IMR-90 (cell line): Measurements from ENCODE around the gene AGBL1. TPM values are rescaled to one million over a fixed set of nuclear protein-coding genes. Genes with fewer than 3 reads are reported as not detected.

Experiments used
- ATAC-seq: fragments of 200-7000 bp; cut with Tn5 transposase; 2 replicates; pipeline ENCODE4 v1.9.1; 2020; ENCODE audit warnings: low read depth, mild to moderate bottlenecking, moderate library complexity
- BruUV-seq: library from RNA; stranded (reverse); fragments of 400-500 nt; replicated peaks from 2 replicates; lab custom pipeline; 2021; lab: Mats Ljungman, UMichigan
- CTCF ChIA-PET: fragments of 300-600 bp; formaldehyde crosslinking; extraction: SDS; loops from one replicate; lab custom pipeline; 2021; ENCODE audit warnings: antibody characterized with exemption; lab: Yijun Ruan, JAX
- POLR2A ChIA-PET: fragments of 300-600 bp; sonication (Branson Sonifier 250); formaldehyde crosslinking; loops from one replicate; lab custom pipeline; 2022; ENCODE audit warnings: antibody characterized with exemption; ENCODE audit not compliant: unreplicated experiment; lab: Charles Lee
- DNase-seq: peaks from one replicate; pipeline ENCODE4 v3.0.0; 2013
- H2AFZ ChIP-seq: replicated peaks from 2 replicates; pipeline ENCODE3; 2013; ENCODE audit warnings: low read length, mild to moderate bottlenecking; ENCODE audit not compliant: poor library complexity
- H2AK5ac ChIP-seq: 2 replicates; pipeline ENCODE4 v1.6.1; 2013; ENCODE audit warnings: low read depth, low read length, inconsistent platforms
- H2AK9ac ChIP-seq: replicated peaks from 2 replicates; pipeline ENCODE3; 2013; ENCODE audit warnings: mild to moderate bottlenecking, low read depth, low read length, moderate library complexity; ENCODE audit not compliant: poor library complexity
- H2BK120ac ChIP-seq: 2 replicates; pipeline ENCODE4 v1.6.1; 2013; ENCODE audit warnings: low read depth, low read length, inconsistent platforms
- H2BK15ac ChIP-seq: 3 replicates; pipeline ENCODE4 v1.6.1; 2013; ENCODE audit warnings: low read depth, low read length, inconsistent platforms
- H2BK20ac ChIP-seq: 2 replicates; pipeline ENCODE4 v1.6.1; 2013; ENCODE audit warnings: low read depth, mild to moderate bottlenecking, inconsistent platforms, low read length, moderate library complexity
- H2BK5ac ChIP-seq: 2 replicates; pipeline ENCODE4 v1.6.1; 2013; ENCODE audit warnings: mild to moderate bottlenecking, low read depth, low read length, inconsistent platforms; ENCODE audit not compliant: poor library complexity, severe bottlenecking
- H3K14ac ChIP-seq: replicated peaks from 2 replicates; pipeline ENCODE4 v1.6.1; 2013; ENCODE audit warnings: low read depth, low read length, inconsistent platforms
- H3K18ac ChIP-seq: 2 replicates; pipeline ENCODE4 v1.6.1; 2013; ENCODE audit warnings: low read depth, low read length, control low read depth
- H3K23ac ChIP-seq: 2 replicates; pipeline ENCODE4 v1.6.1; 2013; ENCODE audit warnings: low read depth, low read length, inconsistent platforms
- H3K27ac ChIP-seq: 2 replicates; pipeline ENCODE4 v1.5.1; 2013; ENCODE audit warnings: mild to moderate bottlenecking, control low read depth, low read length; ENCODE audit not compliant: insufficient read depth
- H3K27me3 ChIP-seq: 2 replicates; pipeline ENCODE4 v1.6.1; 2013; ENCODE audit warnings: low read length; ENCODE audit not compliant: control insufficient read depth, insufficient read depth
- H3K36me3 ChIP-seq: 2 replicates; pipeline ENCODE4 v1.6.1; 2013; ENCODE audit warnings: low read length, mixed read lengths; ENCODE audit not compliant: control insufficient read depth, insufficient read depth
- H3K4ac ChIP-seq: 2 replicates; pipeline ENCODE4 v1.6.1; 2013; ENCODE audit warnings: low read depth, low read length, inconsistent platforms
- H3K4me1 ChIP-seq: 2 replicates; pipeline ENCODE4 v1.6.1; 2013; ENCODE audit warnings: low read length, mixed read lengths; ENCODE audit not compliant: control insufficient read depth, insufficient read depth
- H3K4me2 ChIP-seq: 2 replicates; pipeline ENCODE4 v1.6.1; 2013; ENCODE audit warnings: low read depth, mild to moderate bottlenecking, control low read depth, low read length, moderate library complexity
- H3K4me3 ChIP-seq: 2 replicates; pipeline ENCODE4 v1.5.1; 2013; ENCODE audit warnings: low read depth, mild to moderate bottlenecking, control low read depth, low read length, moderate library complexity; ENCODE audit not compliant: insufficient read depth
- H3K56ac ChIP-seq: 2 replicates; pipeline ENCODE4 v1.6.1; 2013; ENCODE audit warnings: low read length, inconsistent platforms; ENCODE audit not compliant: insufficient read depth; ENCODE audit errors: extremely low read depth
- H3K79me1 ChIP-seq, 2 experiments: 2 replicates each; pipeline ENCODE4 v1.6.1; 2013; ENCODE audit warnings: low read length in 2 of 2, inconsistent platforms in 1 of 2, low read depth in 1 of 2
- H3K9ac ChIP-seq: 2 replicates; pipeline ENCODE4 v1.6.1; 2013; ENCODE audit warnings: low read depth, low read length, control low read depth
- H3K9me1 ChIP-seq: 2 replicates; pipeline ENCODE4 v1.6.1; 2013; ENCODE audit warnings: low read length, inconsistent platforms; ENCODE audit not compliant: insufficient read depth
- H3K9me3 ChIP-seq: 2 replicates; pipeline ENCODE4 v1.6.1; 2013; ENCODE audit warnings: low read length; ENCODE audit not compliant: control insufficient read depth, insufficient read depth
- H4K20me1 ChIP-seq: 2 replicates; pipeline ENCODE4 v1.6.1; 2013; ENCODE audit warnings: low read length, inconsistent platforms; ENCODE audit not compliant: insufficient read depth
- H4K5ac ChIP-seq: 2 replicates; pipeline ENCODE4 v1.6.1; 2013; ENCODE audit warnings: mild to moderate bottlenecking, low read depth, low read length, control low read depth
- H4K8ac ChIP-seq, 2 experiments: 2 replicates each; pipeline ENCODE4 v1.6.1; 2013; ENCODE audit warnings: low read depth in 2 of 2, low read length in 2 of 2, control low read depth in 1 of 2, inconsistent platforms in 1 of 2
- H4K91ac ChIP-seq: 2 replicates; pipeline ENCODE4 v1.6.1; 2013; ENCODE audit warnings: low read depth, low read length, inconsistent platforms; ENCODE audit not compliant: insufficient read depth
- CEBPB ChIP-seq: IDR thresholded peaks from 2 replicates; pipeline ENCODE4 v1.6.1; 2012; ENCODE audit warnings: low read depth, low read length, improper control_type of control experiment
- FOS ChIP-seq: fragments of 150-350 bp; IDR thresholded peaks from 2 replicates; pipeline ENCODE4 v1.6.1; 2016; ENCODE audit warnings: low read depth, low read length
- NFE2L2 ChIP-seq: fragments of 150-350 bp; IDR thresholded peaks from 2 replicates; pipeline ENCODE4 v1.6.1; 2016; ENCODE audit warnings: low read depth, mild to moderate bottlenecking, low read length
- SMC3 ChIP-seq: fragments of 150-350 bp; IDR thresholded peaks from 2 replicates; pipeline ENCODE4 v1.6.1; 2016; ENCODE audit warnings: low read depth, mild to moderate bottlenecking, antibody characterized with exemption, low read length, moderate library complexity
- WGBS, 2 experiments: methylation state at CpG; one replicate each; pipeline versions ENCODE4 v1.1.5 to v1.1.7; 2013; ENCODE audit warnings: missing lambda C conversion rate in 2 of 2; ENCODE audit not compliant: insufficient read length in 1 of 2; ENCODE audit errors: extremely low coverage in 2 of 2; 5-methylcytosine and 5-hydroxymethylcytosine counted together
- dilution Hi-C: fragments of 300-500 bp; cut with HindIII; formaldehyde crosslinking; loops from one replicate; pipeline ENCODE4 v1.14.3; 2018; ENCODE audit warnings: low sequenced_read_pairs; ENCODE audit not compliant: unreplicated experiment
- in situ Hi-C: fragments of 300-500 bp; cut with MboI; formaldehyde crosslinking; loops from 3 replicates; pipeline ENCODE4 v1.14.3; 2019; ENCODE audit warnings: low sequenced_read_pairs, inconsistent platforms, mixed read lengths
- intact Hi-C: fragments of 100-400 bp; cut with micrococcal nuclease; formaldehyde crosslinking; loops from 2 replicates; pipeline ENCODE4 v1.10.0; 2022
- polyA plus RNA-seq, 3 experiments: library from polyadenylated mRNA; depleted of rRNA; stranded (reverse); fragments of >200 nt; gene quantifications; 2 replicates each; pipeline ENCODE4 v1.2.3, GENCODE V29; 2012; ENCODE audit warnings: low replicate concordance in 1 of 3
- total RNA-seq: library from RNA; depleted of rRNA; stranded (reverse); fragments of >200 nt; gene quantifications from 2 replicates; pipeline ENCODE4 v1.2.3, GENCODE V29; 2012
- TF ChIP-seq, protein P1 (sequence below): conservative IDR thresholded peaks from 2 replicates; pipeline ENCODE4 v1.5.1; 2012; ENCODE audit warnings: mild to moderate bottlenecking, low read depth, low read length, improper control_type of control experiment
- TF ChIP-seq, protein P2 (sequence below): fragments of 150-350 bp; IDR thresholded peaks from 2 replicates; pipeline ENCODE4 v1.6.1; 2016; ENCODE audit warnings: low read depth, mild to moderate bottlenecking, low read length, moderate library complexity, borderline replicate concordance

The AGBL1 gene
- total and polyA plus RNA-seq, 2 of the 4 experiments (the other 2 are of a cell fraction) = not detected

DNA sequence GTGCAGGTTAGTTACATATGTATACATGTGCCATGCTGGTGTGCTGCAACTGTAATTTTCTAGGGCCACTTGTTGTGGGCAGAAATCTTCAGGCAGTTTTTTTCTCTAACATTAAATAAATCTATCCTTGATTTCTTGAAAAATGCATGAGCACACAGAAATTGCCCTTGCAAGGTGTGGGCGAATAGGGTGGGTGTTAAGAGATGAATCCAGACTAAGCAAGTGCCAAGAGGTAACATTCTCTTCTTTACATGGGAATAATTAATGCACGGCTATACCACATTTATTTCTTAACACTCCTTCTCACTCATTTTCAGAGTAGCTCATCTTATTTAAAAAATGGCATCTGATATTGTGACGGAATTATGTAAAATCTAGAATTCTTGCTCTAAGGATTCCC lies 719.6 kb downstream of the AGBL1 start:
- Histone ChIP-seq H2BK15ac (no peak overlapping the region), H2BK20ac (no peak overlapping the region), H3K4me2 (no peak overlapping the region), H3K23ac (no peak overlapping the region), H3K9me3 (peaks cover 5% of the 10 kb centered on the region; the same call in 1 of the 2 replicates), H3K56ac (no peak overlapping the region), H3K4me1 (no peaks in the 10 kb centered on the region), H4K20me1 (no peaks in the 10 kb centered on the region), H3K9me1 (no peaks in the 10 kb centered on the region), H3K18ac (no peak overlapping the region), H3K27me3 (no peaks in the 10 kb centered on the region), H3K4ac (no peak overlapping the region), H2AK5ac (no peak overlapping the region), H3K36me3 (no peaks in the 10 kb centered on the region), H3K79me1 (no peaks in the 10 kb centered on the region), H2AFZ (no peak overlapping the region), H4K8ac (no peak overlapping the region), H2BK5ac (no peak overlapping the region), H2BK120ac (no peak overlapping the region), H2AK9ac (no peak overlapping the region), H4K91ac (no peak overlapping the region), H3K4me3 (no peak overlapping the region), H3K14ac (no peak overlapping the region), H3K27ac (no peak overlapping the region), H4K5ac (no peak overlapping the region), H3K9ac (no peak overlapping the region)
- POLR2A ChIA-PET = no interaction called here
- CTCF ChIA-PET = no interaction called here
- WGBS, 2 experiments = no CpG with 5 or more reads among the region's 3 CpGs
- dilution Hi-C loops = no loop called here
- DNase-seq = no peak
- in situ Hi-C loops = no loop called here
- intact Hi-C loops = no loop called here
- BruUV-seq = no TSS peak
- TF ChIP-seq SMC3 (no peak), NFE2L2 (no peak), CEBPB (no peak), FOS (no peak)
- TF ChIP-seq, protein P1, sequence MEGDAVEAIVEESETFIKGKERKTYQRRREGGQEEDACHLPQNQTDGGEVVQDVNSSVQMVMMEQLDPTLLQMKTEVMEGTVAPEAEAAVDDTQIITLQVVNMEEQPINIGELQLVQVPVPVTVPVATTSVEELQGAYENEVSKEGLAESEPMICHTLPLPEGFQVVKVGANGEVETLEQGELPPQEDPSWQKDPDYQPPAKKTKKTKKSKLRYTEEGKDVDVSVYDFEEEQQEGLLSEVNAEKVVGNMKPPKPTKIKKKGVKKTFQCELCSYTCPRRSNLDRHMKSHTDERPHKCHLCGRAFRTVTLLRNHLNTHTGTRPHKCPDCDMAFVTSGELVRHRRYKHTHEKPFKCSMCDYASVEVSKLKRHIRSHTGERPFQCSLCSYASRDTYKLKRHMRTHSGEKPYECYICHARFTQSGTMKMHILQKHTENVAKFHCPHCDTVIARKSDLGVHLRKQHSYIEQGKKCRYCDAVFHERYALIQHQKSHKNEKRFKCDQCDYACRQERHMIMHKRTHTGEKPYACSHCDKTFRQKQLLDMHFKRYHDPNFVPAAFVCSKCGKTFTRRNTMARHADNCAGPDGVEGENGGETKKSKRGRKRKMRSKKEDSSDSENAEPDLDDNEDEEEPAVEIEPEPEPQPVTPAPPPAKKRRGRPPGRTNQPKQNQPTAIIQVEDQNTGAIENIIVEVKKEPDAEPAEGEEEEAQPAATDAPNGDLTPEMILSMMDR = no peak
- TF ChIP-seq, protein P2, sequence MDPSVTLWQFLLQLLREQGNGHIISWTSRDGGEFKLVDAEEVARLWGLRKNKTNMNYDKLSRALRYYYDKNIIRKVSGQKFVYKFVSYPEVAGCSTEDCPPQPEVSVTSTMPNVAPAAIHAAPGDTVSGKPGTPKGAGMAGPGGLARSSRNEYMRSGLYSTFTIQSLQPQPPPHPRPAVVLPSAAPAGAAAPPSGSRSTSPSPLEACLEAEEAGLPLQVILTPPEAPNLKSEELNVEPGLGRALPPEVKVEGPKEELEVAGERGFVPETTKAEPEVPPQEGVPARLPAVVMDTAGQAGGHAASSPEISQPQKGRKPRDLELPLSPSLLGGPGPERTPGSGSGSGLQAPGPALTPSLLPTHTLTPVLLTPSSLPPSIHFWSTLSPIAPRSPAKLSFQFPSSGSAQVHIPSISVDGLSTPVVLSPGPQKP = no peak
- no peak for ATAC-seq
